ENCODE measurements around the gene SLC4A1.

Gene SLC4A1

DNA sequence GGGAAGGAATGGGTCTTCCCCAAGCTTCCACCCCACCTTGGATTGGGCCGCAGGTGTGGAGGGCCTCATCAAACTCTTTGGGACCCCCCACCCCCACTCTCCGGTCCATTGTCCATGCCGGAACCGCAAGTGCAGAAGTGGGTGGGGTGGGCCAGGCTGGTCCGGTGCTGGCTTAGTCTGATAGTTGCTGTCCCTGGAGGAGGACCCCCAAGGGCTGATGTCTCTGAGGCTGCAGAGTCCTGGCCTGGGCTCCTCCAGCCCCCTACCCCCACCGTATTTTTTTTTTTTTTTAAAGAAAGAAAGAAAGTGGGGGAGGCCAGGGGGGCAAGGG, 61.1 kb downstream of the SLC4A1 start:
- no peak for DNase-seq (ENCODE audit: low read depth)
- H3K4me3 ChIP-seq (ENCODE audit: low read depth, low read length) = no peak overlapping the region
- TF ChIP-seq, protein P1, sequence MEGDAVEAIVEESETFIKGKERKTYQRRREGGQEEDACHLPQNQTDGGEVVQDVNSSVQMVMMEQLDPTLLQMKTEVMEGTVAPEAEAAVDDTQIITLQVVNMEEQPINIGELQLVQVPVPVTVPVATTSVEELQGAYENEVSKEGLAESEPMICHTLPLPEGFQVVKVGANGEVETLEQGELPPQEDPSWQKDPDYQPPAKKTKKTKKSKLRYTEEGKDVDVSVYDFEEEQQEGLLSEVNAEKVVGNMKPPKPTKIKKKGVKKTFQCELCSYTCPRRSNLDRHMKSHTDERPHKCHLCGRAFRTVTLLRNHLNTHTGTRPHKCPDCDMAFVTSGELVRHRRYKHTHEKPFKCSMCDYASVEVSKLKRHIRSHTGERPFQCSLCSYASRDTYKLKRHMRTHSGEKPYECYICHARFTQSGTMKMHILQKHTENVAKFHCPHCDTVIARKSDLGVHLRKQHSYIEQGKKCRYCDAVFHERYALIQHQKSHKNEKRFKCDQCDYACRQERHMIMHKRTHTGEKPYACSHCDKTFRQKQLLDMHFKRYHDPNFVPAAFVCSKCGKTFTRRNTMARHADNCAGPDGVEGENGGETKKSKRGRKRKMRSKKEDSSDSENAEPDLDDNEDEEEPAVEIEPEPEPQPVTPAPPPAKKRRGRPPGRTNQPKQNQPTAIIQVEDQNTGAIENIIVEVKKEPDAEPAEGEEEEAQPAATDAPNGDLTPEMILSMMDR (IDR thresholded peaks at IDR 0.05; ENCODE audit: insufficient read depth, low read depth, low read length, missing control alignments) = no peak

DNA sequence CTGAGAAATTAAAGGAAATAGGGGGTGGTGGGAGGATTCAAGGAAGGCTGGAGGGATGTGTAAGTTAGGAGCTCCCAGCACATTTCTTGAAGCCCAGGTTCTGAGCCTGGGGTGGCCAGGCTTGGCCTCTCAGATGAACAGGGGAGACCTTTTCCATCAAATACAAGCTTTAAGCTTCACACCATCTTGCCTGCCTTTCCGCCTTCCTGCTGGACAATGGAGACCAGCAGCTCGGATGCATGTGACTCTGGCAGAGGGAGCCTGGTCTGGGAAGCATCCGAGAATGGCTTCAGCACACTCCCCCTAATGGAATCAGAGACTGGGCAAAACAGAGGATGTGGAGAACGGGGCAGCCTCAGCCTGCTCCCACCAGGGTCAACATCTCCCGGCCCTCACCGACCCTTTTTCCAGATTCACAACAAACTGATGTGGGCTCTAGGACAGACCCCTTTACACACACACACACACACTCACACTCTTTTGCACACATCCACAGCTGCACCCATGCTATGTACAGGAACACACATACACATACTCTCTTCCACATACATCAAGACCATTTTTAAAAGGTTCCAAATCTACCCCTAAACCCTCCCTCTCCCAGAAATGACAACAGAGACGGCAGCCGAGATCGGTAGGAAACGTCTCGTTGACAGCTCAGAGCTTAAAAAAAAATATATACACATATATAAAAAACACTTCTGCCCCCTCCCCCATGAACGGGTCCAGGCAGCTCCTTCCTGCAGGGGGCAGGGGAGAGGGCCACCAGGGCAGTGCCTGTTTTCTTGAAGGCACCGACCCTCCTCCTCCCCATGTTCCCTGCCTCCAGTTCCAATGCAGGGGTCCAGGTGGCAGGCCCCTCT, 61.7 kb downstream of the SLC4A1 start:
- no peak for DNase-seq (ENCODE audit: low read depth)
- H3K4me3 ChIP-seq (ENCODE audit: low read depth, low read length) = no peak overlapping the region
- TF ChIP-seq, protein P1 (IDR thresholded peaks at IDR 0.05; ENCODE audit: insufficient read depth, low read depth, low read length, missing control alignments) = peak; percentile 2

DNA sequence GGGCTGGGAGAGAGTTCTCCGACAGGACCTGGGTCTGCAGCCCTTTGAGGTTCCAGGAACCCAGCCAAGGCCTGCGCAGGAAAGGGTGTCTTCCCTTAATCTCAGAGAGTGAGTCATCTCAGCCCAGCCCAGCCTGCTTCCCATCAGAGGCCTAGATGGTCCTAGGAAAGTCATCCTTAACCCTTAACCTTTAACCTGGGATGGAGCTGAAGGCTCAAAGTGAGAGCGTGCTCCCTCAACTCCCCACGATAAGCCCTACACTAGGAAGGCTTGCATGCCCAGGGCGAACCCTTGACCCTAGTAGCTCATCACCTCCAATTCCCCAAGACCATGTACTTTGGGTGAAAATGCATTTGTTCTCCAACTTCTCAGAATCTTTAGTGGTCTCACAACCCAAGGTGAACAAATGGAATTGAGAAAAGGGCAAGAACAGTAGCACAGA, 63.5 kb downstream of the SLC4A1 start:
- no peak for DNase-seq (ENCODE audit: low read depth)
- TF ChIP-seq, protein P1 (IDR thresholded peaks at IDR 0.05; ENCODE audit: insufficient read depth, low read depth, low read length, missing control alignments) = no peak
- H3K4me3 ChIP-seq (ENCODE audit: low read depth, low read length) = no peak overlapping the region

DNA sequence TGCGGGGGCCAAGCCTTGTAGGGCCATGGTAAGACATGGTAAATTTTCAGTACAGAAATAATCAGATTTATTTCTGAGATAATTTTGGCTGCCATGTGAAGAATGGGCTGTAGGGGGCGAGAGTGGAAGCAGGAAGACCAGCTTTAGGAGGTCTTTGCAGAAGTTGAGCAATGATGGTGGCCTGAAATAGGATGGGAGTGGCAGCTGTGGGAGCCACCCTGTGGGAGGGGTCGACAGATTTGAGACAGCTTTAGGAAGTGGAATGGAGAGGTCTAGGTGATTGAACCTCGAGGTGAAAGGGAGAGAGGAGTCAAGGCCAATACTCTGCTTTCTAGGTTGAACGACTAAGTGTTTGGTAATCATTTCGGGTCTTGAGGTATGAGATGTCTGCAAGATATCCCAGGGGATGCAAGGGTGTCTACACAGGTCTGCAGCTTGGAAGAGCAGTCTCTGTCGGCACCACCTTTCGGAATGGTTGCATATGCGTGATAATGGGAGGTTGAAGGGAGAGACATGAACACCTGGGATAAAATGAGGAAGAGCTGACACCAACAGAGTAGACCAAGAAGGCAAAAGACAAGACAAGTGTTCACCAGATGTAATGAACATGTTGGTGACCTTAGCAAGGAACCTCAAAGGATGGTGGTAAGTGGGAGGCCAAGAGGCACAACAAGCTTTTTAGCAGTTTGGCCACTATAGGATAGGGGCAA, 64.0 kb downstream of the SLC4A1 start:
- no peak overlapping the region for H3K4me3 ChIP-seq (ENCODE audit: low read depth, low read length)
- TF ChIP-seq, protein P1 (IDR thresholded peaks at IDR 0.05; ENCODE audit: insufficient read depth, low read depth, low read length, missing control alignments) = peak; percentile 77
- peak; percentile 86 for DNase-seq (ENCODE audit: low read depth)

DNA sequence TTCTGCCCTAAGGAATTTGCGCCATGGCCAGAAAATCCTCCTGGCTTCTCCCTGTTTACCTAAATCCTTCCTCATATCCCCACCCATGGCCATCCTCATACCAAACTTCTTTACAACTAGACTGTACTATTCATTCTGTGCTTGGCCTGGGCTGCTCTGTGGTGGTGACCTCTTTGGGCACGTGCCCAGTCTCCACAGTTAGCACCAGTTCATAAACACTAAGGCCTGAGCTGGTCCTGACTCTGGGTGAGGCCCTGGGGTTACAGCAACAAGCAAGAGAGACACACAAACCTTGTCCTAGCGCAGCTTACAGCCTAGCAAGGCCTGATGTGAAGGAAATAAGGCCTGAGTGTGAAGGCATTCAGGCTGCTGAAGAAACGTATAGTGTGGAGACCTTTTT, 65.2 kb downstream of the SLC4A1 start:
- no peak overlapping the region for H3K4me3 ChIP-seq (ENCODE audit: low read depth, low read length)
- no peak for DNase-seq (ENCODE audit: low read depth)
- TF ChIP-seq, protein P1 (IDR thresholded peaks at IDR 0.05; ENCODE audit: insufficient read depth, low read depth, low read length, missing control alignments) = no peak

DNA sequence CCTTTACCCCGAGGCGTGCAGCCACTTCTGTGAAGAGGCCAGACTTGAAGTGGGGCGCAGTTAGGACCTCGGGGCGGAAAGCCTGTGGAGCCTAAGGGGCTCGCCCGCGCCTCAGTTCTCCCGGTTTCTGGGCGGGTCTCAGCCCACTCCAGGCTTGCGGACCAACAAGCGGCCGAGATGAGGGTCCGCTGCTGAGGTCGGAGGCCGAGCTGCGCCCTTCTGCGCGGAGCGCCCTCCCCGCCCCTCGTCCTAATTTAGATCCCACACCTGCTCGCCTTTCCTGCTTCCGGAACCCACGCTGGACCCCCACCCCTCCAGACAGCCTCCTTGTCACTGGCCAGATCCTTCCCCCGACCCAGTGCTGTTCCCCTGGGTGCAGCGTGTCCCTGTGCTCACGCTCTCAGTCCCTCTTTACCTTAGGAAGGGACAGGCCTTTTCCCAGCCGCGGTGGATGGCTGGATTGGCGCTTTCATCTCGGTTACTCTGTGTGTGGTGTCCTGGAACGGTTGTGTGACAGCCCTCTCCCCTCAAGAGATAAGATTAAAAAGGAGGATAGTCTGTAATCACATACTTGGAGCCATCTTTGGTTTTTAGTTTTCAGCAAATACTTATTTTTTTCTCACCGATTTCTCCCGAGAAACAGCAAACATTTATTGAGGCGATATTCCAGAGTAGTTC, 67.3 kb downstream of the SLC4A1 start:
- no peak for DNase-seq (ENCODE audit: low read depth)
- H3K4me3 ChIP-seq (ENCODE audit: low read depth, low read length) = peak overlapping the region; percentile 81
- TF ChIP-seq, protein P1 (IDR thresholded peaks at IDR 0.05; ENCODE audit: insufficient read depth, low read depth, low read length, missing control alignments) = no peak

Measured in GM12865 (cell line).